Mammary epithelial cell (primary cell): Measurements from ENCODE around the gene SIK3.

ENCODE experiments used
- EZH2 ChIP-seq: IDR thresholded peaks from 2 replicates; pipeline ENCODE4 v1.6.1; 2012; ENCODE audit warnings: low read length, inconsistent platforms, borderline replicate concordance
- TF ChIP-seq, protein P1 (sequence below), 2 donors: IDR thresholded peaks in 1 of 2; conservative IDR thresholded peaks in 1 of 2; 2 replicates each; pipeline ENCODE4 v1.5.1; 2011 to 2012; ENCODE audit warnings: inconsistent platforms in 2 of 2, low read length in 2 of 2, mild to moderate bottlenecking in 2 of 2, control low read depth in 1 of 2, low read depth in 1 of 2; ENCODE audit not compliant: insufficient read depth in 1 of 2; ENCODE audit errors: extremely low read depth in 1 of 2

DNA sequence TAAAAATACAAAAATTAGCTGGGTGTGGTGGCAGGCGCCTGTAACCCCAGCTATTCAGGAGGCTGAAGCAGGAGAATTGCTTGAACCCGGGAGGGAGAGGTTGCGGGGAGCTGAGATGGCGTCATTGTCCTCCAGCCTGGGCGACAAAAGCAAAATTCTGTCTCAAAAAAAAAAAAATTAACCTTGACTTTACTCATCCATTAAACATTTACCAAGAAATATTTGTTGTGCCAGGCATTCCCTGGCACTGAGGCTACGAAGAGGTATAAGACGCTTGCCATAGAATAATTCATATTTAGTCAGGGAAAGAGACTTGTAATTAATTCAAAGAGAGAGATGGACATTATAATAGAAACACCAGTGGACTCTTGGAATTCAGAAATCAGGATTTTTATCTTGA lies 32.7 kb upstream of the SIK3 start:
- TF ChIP-seq, protein P1, sequence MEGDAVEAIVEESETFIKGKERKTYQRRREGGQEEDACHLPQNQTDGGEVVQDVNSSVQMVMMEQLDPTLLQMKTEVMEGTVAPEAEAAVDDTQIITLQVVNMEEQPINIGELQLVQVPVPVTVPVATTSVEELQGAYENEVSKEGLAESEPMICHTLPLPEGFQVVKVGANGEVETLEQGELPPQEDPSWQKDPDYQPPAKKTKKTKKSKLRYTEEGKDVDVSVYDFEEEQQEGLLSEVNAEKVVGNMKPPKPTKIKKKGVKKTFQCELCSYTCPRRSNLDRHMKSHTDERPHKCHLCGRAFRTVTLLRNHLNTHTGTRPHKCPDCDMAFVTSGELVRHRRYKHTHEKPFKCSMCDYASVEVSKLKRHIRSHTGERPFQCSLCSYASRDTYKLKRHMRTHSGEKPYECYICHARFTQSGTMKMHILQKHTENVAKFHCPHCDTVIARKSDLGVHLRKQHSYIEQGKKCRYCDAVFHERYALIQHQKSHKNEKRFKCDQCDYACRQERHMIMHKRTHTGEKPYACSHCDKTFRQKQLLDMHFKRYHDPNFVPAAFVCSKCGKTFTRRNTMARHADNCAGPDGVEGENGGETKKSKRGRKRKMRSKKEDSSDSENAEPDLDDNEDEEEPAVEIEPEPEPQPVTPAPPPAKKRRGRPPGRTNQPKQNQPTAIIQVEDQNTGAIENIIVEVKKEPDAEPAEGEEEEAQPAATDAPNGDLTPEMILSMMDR (conservative IDR thresholded peaks at IDR 0.05 in 1 of 2, IDR thresholded peaks at IDR 0.05 in 1 of 2; ENCODE audit: extremely low read depth in 1 of 2, insufficient read depth in 1 of 2, low read depth in 1 of 2, low read length in 2 of 2), result no peak
- no peak for TF ChIP-seq EZH2
